Neural cell (in vitro differentiated cells): Measurements from ENCODE around the gene WIPF2. TPM values are rescaled to one million over a fixed set of nuclear protein-coding genes. Genes with fewer than 3 reads are reported as not detected.

Source experiments
- H2AFZ ChIP-seq: fragments of 200-600, 300-800 bp; sonication (generic), shearing (Covaris generic); 2 replicates; pipeline ENCODE4 v1.6.0; 2014; ENCODE audit warnings: low read depth, mild to moderate bottlenecking, antibody characterized with exemption, low read length, moderate library complexity
- H3F3A ChIP-seq: fragments of 200-600 bp; shearing (Covaris generic); 2 replicates; pipeline ENCODE4 v1.6.1; 2016; ENCODE audit warnings: mild to moderate bottlenecking, moderate library complexity, mixed read lengths, antibody characterized with exemption, low read length; ENCODE audit not compliant: insufficient read depth, poor library complexity, severe bottlenecking
- H3K27ac ChIP-seq: fragments of 200-600, 300-800 bp; sonication (generic), shearing (Covaris generic); 2 replicates; pipeline ENCODE4 v1.5.1; 2014; ENCODE audit warnings: mild to moderate bottlenecking, low read length, moderate library complexity
- H3K27me3 ChIP-seq: fragments of 300-800, 200-600 bp; sonication (generic), shearing (Covaris generic); 2 replicates; pipeline ENCODE4 v1.6.0; 2014; ENCODE audit warnings: mild to moderate bottlenecking, low read depth, low read length, moderate library complexity; ENCODE audit not compliant: insufficient read depth
- H3K36me3 ChIP-seq: fragments of 300-800, 200-600 bp; sonication (generic), shearing (Covaris generic); 2 replicates; pipeline ENCODE4 v1.5.1; 2014; ENCODE audit warnings: mild to moderate bottlenecking, antibody characterized with exemption, low read length, moderate library complexity; ENCODE audit not compliant: insufficient read depth
- H3K4me2 ChIP-seq: fragments of 300-800, 200-600 bp; sonication (generic), shearing (Covaris generic); 2 replicates; pipeline ENCODE4 v1.6.0; 2014; ENCODE audit warnings: mild to moderate bottlenecking, low read length
- H3K4me3 ChIP-seq: fragments of 300-800, 200-600 bp; sonication (generic), shearing (Covaris generic); 2 replicates; pipeline ENCODE4 v1.5.1; 2014; ENCODE audit warnings: mild to moderate bottlenecking, low read length, moderate library complexity
- H3K79me2 ChIP-seq: fragments of 200-600 bp; shearing (Covaris generic); replicated peaks from 2 replicates; pipeline ENCODE4 v1.6.0; 2014; ENCODE audit warnings: mild to moderate bottlenecking, low read length, moderate library complexity; ENCODE audit not compliant: insufficient read depth
- H3K9ac ChIP-seq: fragments of 300-800, 200-600 bp; sonication (generic), shearing (Covaris generic); 2 replicates; pipeline ENCODE4 v1.6.1; 2016; ENCODE audit warnings: mild to moderate bottlenecking, low read length, mixed read lengths
- H3K9me2 ChIP-seq: fragments of 200-600 bp; shearing (Covaris generic); 2 replicates; pipeline ENCODE4 v1.6.1; 2016; ENCODE audit warnings: mild to moderate bottlenecking, low read length, mixed read lengths; ENCODE audit not compliant: insufficient read depth
- H3K9me3 ChIP-seq: fragments of 200-600, 300-800 bp; sonication (generic), shearing (Covaris generic); 2 replicates; pipeline ENCODE4 v1.6.1; 2016; ENCODE audit warnings: mild to moderate bottlenecking, mixed run types, low read length, moderate library complexity, mixed read lengths
- H4K20me1 ChIP-seq: fragments of 200-600 bp; shearing (Covaris generic); 2 replicates; pipeline ENCODE4 v1.6.1; 2016; ENCODE audit warnings: mild to moderate bottlenecking, mixed run types; ENCODE audit not compliant: insufficient read depth
- EP300 ChIP-seq: fragments of 450-650 bp; conservative IDR thresholded peaks from 2 replicates; pipeline ENCODE4 v1.6.1; 2014; ENCODE audit warnings: antibody characterized with exemption, mild to moderate bottlenecking, moderate library complexity; ENCODE audit not compliant: poor library complexity, severe bottlenecking
- EZH2 ChIP-seq: fragments of 200-600, 300-800 bp; shearing (Covaris generic), sonication (generic); IDR thresholded peaks from 2 replicates; pipeline ENCODE4 v1.6.1; 2014; ENCODE audit warnings: antibody characterized with exemption, low read length, borderline replicate concordance, mild to moderate bottlenecking; ENCODE audit not compliant: insufficient read depth, poor library complexity, severe bottlenecking
- MXI1 ChIP-seq: fragments of 450-650 bp; conservative IDR thresholded peaks from 2 replicates; pipeline ENCODE4 v1.6.1; 2014; ENCODE audit warnings: antibody characterized with exemption, mild to moderate bottlenecking; ENCODE audit not compliant: poor library complexity, severe bottlenecking
- POLR2AphosphoS5 ChIP-seq: IDR thresholded peaks from 2 replicates; pipeline ENCODE4 v1.6.1; 2012
- RAD21 ChIP-seq: fragments of 450-650 bp; conservative IDR thresholded peaks from 2 replicates; pipeline ENCODE4 v1.6.1; 2014; ENCODE audit warnings: antibody characterized with exemption, mild to moderate bottlenecking, moderate library complexity
- SMC3 ChIP-seq: fragments of 450-650 bp; conservative IDR thresholded peaks from 2 replicates; pipeline ENCODE4 v1.6.1; 2014; ENCODE audit warnings: antibody characterized with exemption, mild to moderate bottlenecking, moderate library complexity; ENCODE audit not compliant: poor library complexity
- TAF1 ChIP-seq: IDR thresholded peaks from 2 replicates; pipeline ENCODE4 v1.6.1; 2012; ENCODE audit warnings: low read depth
- polyA plus RNA-seq: library from polyadenylated mRNA; depleted of rRNA; stranded (reverse); fragments of >200 nt; gene quantifications from 2 replicates; pipeline ENCODE4 v1.2.3, GENCODE V29; 2014
- TF ChIP-seq, protein P1 (sequence below): IDR thresholded peaks from 2 replicates; pipeline ENCODE4 v1.6.1; 2012; ENCODE audit warnings: borderline replicate concordance
- TF ChIP-seq, protein P2 (sequence below): fragments of 450-650 bp; IDR thresholded peaks from 2 replicates; pipeline ENCODE4 v1.5.1; 2014; ENCODE audit warnings: antibody characterized with exemption, mild to moderate bottlenecking, moderate library complexity; ENCODE audit not compliant: poor library complexity, severe bottlenecking

The WIPF2 gene
- polyA plus RNA-seq, 1 donor from 2014 or later: 11.5 TPM

DNA sequence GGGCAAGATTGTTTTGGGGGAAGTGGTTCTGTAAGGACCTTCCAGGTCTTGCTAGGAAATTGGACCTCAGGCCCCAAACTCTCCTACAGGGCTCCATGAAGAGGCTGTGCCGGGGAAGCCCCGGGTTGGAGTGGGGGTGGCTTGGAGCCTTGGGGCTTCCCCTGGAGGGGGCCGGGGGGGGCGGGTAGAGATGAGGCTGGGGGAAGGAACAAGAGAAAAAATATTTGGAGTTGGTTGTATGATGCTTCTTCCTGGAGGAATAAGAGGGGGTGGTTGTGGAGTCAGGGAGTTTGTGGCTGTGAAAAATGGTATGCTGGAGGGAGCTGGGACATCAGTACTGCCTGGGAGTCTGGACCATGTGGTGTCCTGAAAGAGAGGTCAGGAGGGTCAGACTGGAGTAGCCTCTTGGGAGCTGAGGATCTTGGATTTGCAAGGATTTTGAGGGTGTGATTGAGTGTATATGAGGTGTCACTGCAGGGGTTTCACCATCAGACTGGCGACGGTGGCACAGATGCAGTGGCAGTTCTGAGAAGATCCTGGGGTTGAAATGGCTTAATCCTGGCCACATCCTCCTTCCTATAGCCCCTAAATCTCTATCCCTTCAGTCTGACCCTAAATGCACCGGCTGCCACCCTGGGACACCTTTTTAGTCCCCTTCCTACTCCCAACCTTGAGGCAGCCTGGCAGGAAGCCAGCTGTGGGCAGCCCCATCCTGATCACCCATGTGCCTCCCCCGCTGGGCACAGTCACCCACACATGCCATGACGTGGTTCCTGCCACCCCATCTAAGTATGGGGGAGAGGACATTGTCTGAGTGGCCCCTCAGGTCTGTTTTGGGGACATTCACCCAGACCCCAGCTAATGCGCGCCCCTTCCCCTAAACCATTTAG, 100.8 kb downstream of the WIPF2 start:
- H3K4me2 ChIP-seq: no peak overlapping the region

DNA sequence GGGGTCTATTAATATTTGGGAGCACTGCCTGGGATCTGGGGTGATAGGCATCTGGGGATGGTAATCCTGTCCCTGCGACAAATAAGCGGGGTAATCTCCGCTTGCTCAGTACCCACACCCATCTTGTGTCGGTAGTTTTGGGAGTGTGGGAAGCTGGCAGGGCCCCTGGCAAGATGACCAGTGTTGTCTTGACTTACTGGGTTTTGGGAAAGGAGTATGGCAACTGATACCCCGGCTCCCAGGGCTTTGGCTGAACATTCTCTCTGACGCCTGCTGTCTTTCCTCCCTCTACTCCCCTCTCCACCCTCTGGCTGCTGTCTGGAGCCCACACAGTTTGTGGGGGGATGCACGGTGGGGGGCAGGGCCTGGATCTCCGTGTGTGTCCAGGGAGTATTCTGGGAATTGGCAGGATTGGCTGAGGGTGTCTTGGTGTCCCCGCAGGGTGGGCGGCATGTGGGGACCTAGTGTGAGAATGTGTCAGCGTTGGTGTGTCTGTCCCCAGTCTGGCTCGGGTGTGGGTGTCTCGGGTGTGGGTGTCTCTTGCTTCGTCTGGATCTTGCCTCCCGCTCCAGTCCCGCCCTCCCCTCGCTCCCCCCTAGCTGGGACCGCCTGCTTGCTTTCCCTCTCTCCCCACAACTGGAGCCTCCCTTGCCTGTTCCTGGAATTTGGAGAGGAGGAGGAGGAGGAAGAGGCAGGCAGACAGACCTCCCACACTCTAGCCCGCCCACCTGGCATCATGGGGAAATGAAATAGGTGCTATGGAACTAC, 101.8 kb downstream of the WIPF2 start:
- H3K79me2 ChIP-seq: peaks cover 7% of the 10 kb centered on the region
- H3K36me3 ChIP-seq: no peaks in the 10 kb centered on the region
- TF ChIP-seq, protein P1, sequence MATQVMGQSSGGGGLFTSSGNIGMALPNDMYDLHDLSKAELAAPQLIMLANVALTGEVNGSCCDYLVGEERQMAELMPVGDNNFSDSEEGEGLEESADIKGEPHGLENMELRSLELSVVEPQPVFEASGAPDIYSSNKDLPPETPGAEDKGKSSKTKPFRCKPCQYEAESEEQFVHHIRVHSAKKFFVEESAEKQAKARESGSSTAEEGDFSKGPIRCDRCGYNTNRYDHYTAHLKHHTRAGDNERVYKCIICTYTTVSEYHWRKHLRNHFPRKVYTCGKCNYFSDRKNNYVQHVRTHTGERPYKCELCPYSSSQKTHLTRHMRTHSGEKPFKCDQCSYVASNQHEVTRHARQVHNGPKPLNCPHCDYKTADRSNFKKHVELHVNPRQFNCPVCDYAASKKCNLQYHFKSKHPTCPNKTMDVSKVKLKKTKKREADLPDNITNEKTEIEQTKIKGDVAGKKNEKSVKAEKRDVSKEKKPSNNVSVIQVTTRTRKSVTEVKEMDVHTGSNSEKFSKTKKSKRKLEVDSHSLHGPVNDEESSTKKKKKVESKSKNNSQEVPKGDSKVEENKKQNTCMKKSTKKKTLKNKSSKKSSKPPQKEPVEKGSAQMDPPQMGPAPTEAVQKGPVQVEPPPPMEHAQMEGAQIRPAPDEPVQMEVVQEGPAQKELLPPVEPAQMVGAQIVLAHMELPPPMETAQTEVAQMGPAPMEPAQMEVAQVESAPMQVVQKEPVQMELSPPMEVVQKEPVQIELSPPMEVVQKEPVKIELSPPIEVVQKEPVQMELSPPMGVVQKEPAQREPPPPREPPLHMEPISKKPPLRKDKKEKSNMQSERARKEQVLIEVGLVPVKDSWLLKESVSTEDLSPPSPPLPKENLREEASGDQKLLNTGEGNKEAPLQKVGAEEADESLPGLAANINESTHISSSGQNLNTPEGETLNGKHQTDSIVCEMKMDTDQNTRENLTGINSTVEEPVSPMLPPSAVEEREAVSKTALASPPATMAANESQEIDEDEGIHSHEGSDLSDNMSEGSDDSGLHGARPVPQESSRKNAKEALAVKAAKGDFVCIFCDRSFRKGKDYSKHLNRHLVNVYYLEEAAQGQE: no peak
- TF ChIP-seq, protein P2, sequence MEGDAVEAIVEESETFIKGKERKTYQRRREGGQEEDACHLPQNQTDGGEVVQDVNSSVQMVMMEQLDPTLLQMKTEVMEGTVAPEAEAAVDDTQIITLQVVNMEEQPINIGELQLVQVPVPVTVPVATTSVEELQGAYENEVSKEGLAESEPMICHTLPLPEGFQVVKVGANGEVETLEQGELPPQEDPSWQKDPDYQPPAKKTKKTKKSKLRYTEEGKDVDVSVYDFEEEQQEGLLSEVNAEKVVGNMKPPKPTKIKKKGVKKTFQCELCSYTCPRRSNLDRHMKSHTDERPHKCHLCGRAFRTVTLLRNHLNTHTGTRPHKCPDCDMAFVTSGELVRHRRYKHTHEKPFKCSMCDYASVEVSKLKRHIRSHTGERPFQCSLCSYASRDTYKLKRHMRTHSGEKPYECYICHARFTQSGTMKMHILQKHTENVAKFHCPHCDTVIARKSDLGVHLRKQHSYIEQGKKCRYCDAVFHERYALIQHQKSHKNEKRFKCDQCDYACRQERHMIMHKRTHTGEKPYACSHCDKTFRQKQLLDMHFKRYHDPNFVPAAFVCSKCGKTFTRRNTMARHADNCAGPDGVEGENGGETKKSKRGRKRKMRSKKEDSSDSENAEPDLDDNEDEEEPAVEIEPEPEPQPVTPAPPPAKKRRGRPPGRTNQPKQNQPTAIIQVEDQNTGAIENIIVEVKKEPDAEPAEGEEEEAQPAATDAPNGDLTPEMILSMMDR: no peak
- no peak overlapping the region for H3K4me2 ChIP-seq
- peaks cover 5% of the 10 kb centered on the region for H3K27me3 ChIP-seq
- no peak overlapping the region for H3K9ac ChIP-seq
- H3K27ac ChIP-seq: no peak overlapping the region
- H2AFZ ChIP-seq: no peak overlapping the region
- H4K20me1 ChIP-seq: no peaks in the 10 kb centered on the region
- H3K4me3 ChIP-seq: no peak overlapping the region
- H3F3A ChIP-seq: no peaks in the 10 kb centered on the region
- no peaks in the 10 kb centered on the region for H3K9me2 ChIP-seq
- no peaks in the 10 kb centered on the region for H3K9me3 ChIP-seq

More for the DNA sequence above, 100.8 kb downstream of the WIPF2 start:
- Histone ChIP-seq H3K4me3 (no peak overlapping the region), H3K36me3 (no peaks in the 10 kb centered on the region), H3K9ac (no peak overlapping the region), H3K27me3 (peaks cover 5% of the 10 kb centered on the region), H3K9me3 (no peaks in the 10 kb centered on the region), H3F3A (no peaks in the 10 kb centered on the region), H2AFZ (no peak overlapping the region), H3K79me2 (peaks cover 7% of the 10 kb centered on the region), H3K27ac (no peak overlapping the region), H4K20me1 (no peaks in the 10 kb centered on the region), H3K9me2 (no peaks in the 10 kb centered on the region)
- TF ChIP-seq MXI1: no peak
- TF ChIP-seq TAF1: no peak
- TF ChIP-seq SMC3: no peak
- no peak for TF ChIP-seq POLR2AphosphoS5
- TF ChIP-seq, protein P2: no peak
- TF ChIP-seq EZH2: no peak
- no peak for TF ChIP-seq EP300
- TF ChIP-seq, protein P1: no peak
- TF ChIP-seq RAD21: no peak
